HepG2 (cell line): Measurements from ENCODE around the gene ATL2. TPM values are rescaled to one million over a fixed set of nuclear protein-coding genes. Genes with fewer than 3 reads are reported as not detected.

ENCODE experiments used
- ATF6 ChIP-seq: sonication (generic); formaldehyde crosslinking; conservative IDR thresholded peaks from 2 replicates; pipeline ENCODE4 v1.4.0; 2020; ENCODE audit warnings: missing genetic modification reagents
- ATF7 ChIP-seq, 2 experiments: fragments of 450-650 bp in 1 of 2; sonication (generic) in 1 of 2; formaldehyde crosslinking in 1 of 2; IDR thresholded peaks; 2 replicates each; pipeline versions ENCODE4 v1.4.0 to v1.6.1; 2016 to 2020; ENCODE audit warnings: antibody characterized with exemption in 1 of 2, mild to moderate bottlenecking in 1 of 2, missing genetic modification reagents in 1 of 2
- CEBPG ChIP-seq: IDR thresholded peaks from 2 replicates; pipeline ENCODE4 v1.6.1; 2016
- KDM6A ChIP-seq: IDR thresholded peaks from 2 replicates; pipeline ENCODE4 v1.6.1; 2016; ENCODE audit warnings: low read depth
- LCORL ChIP-seq, 2 experiments: fragments of 450-650 bp in 1 of 2; sonication (generic) in 1 of 2; formaldehyde crosslinking in 1 of 2; IDR thresholded peaks; 2 replicates each; pipeline versions ENCODE4 v1.5.0 to v1.6.1; 2017 to 2020; ENCODE audit warnings: antibody characterized with exemption in 1 of 2, missing genetic modification reagents in 1 of 2
- REST ChIP-seq, 2 experiments: IDR thresholded peaks; 2 replicates each; pipeline ENCODE4 v1.6.1; 2011 to 2012; ENCODE audit warnings: low read length in 2 of 2, borderline replicate concordance in 1 of 2, low read depth in 1 of 2, mild to moderate bottlenecking in 1 of 2, moderate library complexity in 1 of 2
- RFX3 ChIP-seq: IDR thresholded peaks from 2 replicates; pipeline ENCODE4 v1.6.1; 2016; ENCODE audit warnings: missing biosample characterization, missing genetic modification reagents
- SPEN ChIP-seq: sonication (generic); formaldehyde crosslinking; IDR thresholded peaks from 2 replicates; pipeline ENCODE4 v1.5.1; 2020; ENCODE audit warnings: low read depth, mild to moderate bottlenecking, missing genetic modification reagents
- TEF ChIP-seq: sonication (generic); formaldehyde crosslinking; IDR thresholded peaks from 2 replicates; pipeline ENCODE4 v1.5.0; 2020; ENCODE audit warnings: missing genetic modification reagents
- ZBTB20 ChIP-seq: sonication (generic); formaldehyde crosslinking; IDR thresholded peaks from 2 replicates; pipeline ENCODE4 v1.8.1; 2023; ENCODE audit warnings: missing genetic modification reagents, low read depth, mild to moderate bottlenecking, borderline replicate concordance
- ZC3H4 ChIP-seq: sonication (generic); formaldehyde crosslinking; IDR thresholded peaks from 2 replicates; pipeline ENCODE4 v1.4.0; 2020; ENCODE audit warnings: missing genetic modification reagents, borderline replicate concordance
- ZHX2 ChIP-seq, 2 experiments: sonication (generic) in 1 of 2; formaldehyde crosslinking in 1 of 2; IDR thresholded peaks; 2 replicates each; pipeline versions ENCODE4 v1.6.1 to v1.9.0; 2014 to 2022; ENCODE audit warnings: antibody characterized with exemption in 1 of 2, borderline replicate concordance in 1 of 2, inconsistent platforms in 1 of 2, low read depth in 1 of 2, missing genetic modification reagents in 1 of 2
- ZNF329 ChIP-seq: sonication (generic); formaldehyde crosslinking; IDR thresholded peaks from 2 replicates; pipeline ENCODE4 v1.9.0; 2021; ENCODE audit warnings: low read depth, mild to moderate bottlenecking, missing genetic modification reagents
- ZNF441 ChIP-seq: sonication (generic); formaldehyde crosslinking; IDR thresholded peaks from 2 replicates; pipeline ENCODE4 v1.7.0; 2021; ENCODE audit warnings: missing genetic modification reagents, borderline replicate concordance
- ZSCAN9 ChIP-seq: IDR thresholded peaks from 2 replicates; pipeline ENCODE4 v1.6.1; 2016; ENCODE audit warnings: borderline replicate concordance
- polyA plus RNA-seq, 8 experiments: library from polyadenylated mRNA; depleted of rRNA in 3 of 8; stranded (reverse) in 7 of 8; unstranded in 1 of 8; fragments of >200 nt; fragmentation: Illumina TruSeq in 4 of 8; extraction: Trizol in 4 of 8; gene quantifications; 2 replicates each; pipeline versions ENCODE4 v1.2.1 to v1.2.3, GENCODE V29; 2011 to 2016; ENCODE audit warnings: low read depth in 4 of 8, missing spikeins in 1 of 8, mixed read lengths in 1 of 8; ENCODE audit not compliant: insufficient read depth in 1 of 8
- total RNA-seq, 5 experiments: library from RNA; depleted of rRNA; stranded (reverse); fragments of >200 nt; fragmentation: Illumina TruSeq; extraction: Trizol; gene quantifications; 2 replicates each; pipeline ENCODE4 v1.2.3, GENCODE V29; 2016; ENCODE audit warnings: low read depth in 1 of 5

ATL2 gene
- total and polyA plus RNA-seq, 2 of the 13 experiments (the other 11 are each of a cell fraction or from before 2014, with no cell fraction given) = 56.5 to 119 TPM

- TF ChIP-seq ATF7 (IDR thresholded peaks at IDR 0.05) = no peak
- no peak for TF ChIP-seq ATF7 (CRISPR knock-in tag; IDR thresholded peaks at IDR 0.05)
- TF ChIP-seq ZHX2 (IDR thresholded peaks at IDR 0.05; ENCODE audit: low read depth) = no peak
- TF ChIP-seq ZHX2 (CRISPR knock-in tag; IDR thresholded peaks at IDR 0.05; ENCODE audit: borderline replicate concordance) = no peak
- no peak for TF ChIP-seq LCORL (IDR thresholded peaks at IDR 0.05)
- TF ChIP-seq LCORL (CRISPR knock-in tag; IDR thresholded peaks at IDR 0.05) = no peak
- no peak for TF ChIP-seq RFX3
- no peak for TF ChIP-seq ZNF441 (CRISPR knock-in tag)
- no peak for TF ChIP-seq ZBTB20 (CRISPR knock-in tag)
- peak; percentile 36; the same call in 1 of the 2 replicates for TF ChIP-seq TEF (CRISPR knock-in tag)
- TF ChIP-seq ATF6 (CRISPR knock-in tag) = no peak
- TF ChIP-seq ZC3H4 (CRISPR knock-in tag) = no peak
- TF ChIP-seq CEBPG (CRISPR knock-in tag) = peak; percentile 66
- TF ChIP-seq ZSCAN9 = no peak
- no peak for TF ChIP-seq ZNF329 (CRISPR knock-in tag)
- TF ChIP-seq SPEN (CRISPR knock-in tag) = no peak
- TF ChIP-seq KDM6A (CRISPR knock-in tag) = no peak
- no peak for TF ChIP-seq REST (IDR thresholded peaks at IDR 0.05; ENCODE audit: borderline replicate concordance in 1 of 2, low read depth in 1 of 2, low read length in 2 of 2)
These were observed 32.4 kb upstream of the ATL2 start (continued) for GRCh38 chr2:38409156-38410102.
